Heart left ventricle (tissue), 16 donors: ENCODE results near the gene C2orf68. TPM values are rescaled to one million over a fixed set of nuclear protein-coding genes. Genes with fewer than 3 reads are reported as not detected.
A peak's percentile ranks its signal among the peaks of the same experiment; 100 is the strongest.

Experiments
- ATAC-seq, 4 donors: fragments of 200-7000 bp; cut with Tn5 transposase; one replicate each; pipeline ENCODE4 v1.9.1; 2020 to 2022; ENCODE audit warnings: moderate library complexity in 4 of 4, mild to moderate bottlenecking in 3 of 4, moderate number of reproducible peaks in 1 of 4
- DNase-seq, 5 donors: peaks; one replicate each; pipeline ENCODE4 v3.0.0-alpha.2; 2020
- H3K27ac ChIP-seq, 12 donors: fragments of 200-600 bp; sonication (generic) in 4 of 12; one replicate each; pipeline versions ENCODE4 v1.5.0 to v1.8.0; 2016 to 2022; ENCODE audit warnings: mild to moderate bottlenecking in 2 of 12
- H3K27me3 ChIP-seq, 9 donors: fragments of 200-600 bp; sonication (generic) in 2 of 9; one replicate each; pipeline versions ENCODE4 v1.5.1 to v1.8.0; 2016 to 2022; ENCODE audit warnings: mild to moderate bottlenecking in 3 of 9
- H3K36me3 ChIP-seq, 9 donors: fragments of 200-600 bp; sonication (generic) in 2 of 9; one replicate each; pipeline versions ENCODE4 v1.5.0 to v1.8.0; 2018 to 2022; ENCODE audit warnings: mild to moderate bottlenecking in 2 of 9
- H3K4me1 ChIP-seq, 12 donors: fragments of 200-600 bp; sonication (generic) in 4 of 12; one replicate each; pipeline versions ENCODE4 v1.5.0 to v1.8.0; 2016 to 2022; ENCODE audit warnings: mild to moderate bottlenecking in 3 of 12
- H3K4me3 ChIP-seq, 12 donors: fragments of 200-600 bp; sonication (generic) in 4 of 12; one replicate each; pipeline versions ENCODE4 v1.5.0 to v1.8.0; 2017 to 2022; ENCODE audit warnings: mild to moderate bottlenecking in 9 of 12, moderate library complexity in 4 of 12
- H3K9me3 ChIP-seq, 12 donors: fragments of 200-600 bp; sonication (generic) in 4 of 12; one replicate each; pipeline versions ENCODE4 v1.5.0 to v1.8.0; 2016 to 2022; ENCODE audit warnings: mild to moderate bottlenecking in 1 of 12
- CTCF ChIP-seq, 12 donors: fragments of 200-600 bp; sonication (generic) in 4 of 12; IDR thresholded peaks; one replicate each; pipeline versions ENCODE4 v1.5.0 to v1.8.0; 2018 to 2022; ENCODE audit warnings: antibody characterized with exemption in 12 of 12, mild to moderate bottlenecking in 5 of 12
- POLR2A ChIP-seq, 2 donors: fragments of 450-650 bp; IDR thresholded peaks; one replicate each; pipeline ENCODE4 v1.6.1; 2017; ENCODE audit warnings: antibody characterized with exemption in 2 of 2, mild to moderate bottlenecking in 2 of 2, moderate library complexity in 2 of 2
- WGBS, 4 donors: extraction: QIAGEN DNeasy Blood & Tissue Kit in 2 of 4; methylation state at CpG; one replicate each; pipeline versions ENCODE4 v1.1.5 to v1.1.7; 2013 to 2018; 5-methylcytosine and 5-hydroxymethylcytosine counted together
- intact Hi-C, 10 donors: fragments of 100-400 bp; cut with DNase I; formaldehyde crosslinking; loops; one replicate each; pipeline versions ENCODE4 v1.11.1 to v1.14.2; 2022
- polyA plus RNA-seq, 2 donors: library from polyadenylated mRNA; stranded (reverse); fragments of 200-250 nt; gene quantifications; one replicate each; pipeline ENCODE4 v1.2.3, GENCODE V29; 2013
- total RNA-seq, 9 donors: library from RNA; depleted of rRNA in 2 of 9; stranded (reverse); fragments of >200 nt in 2 of 9; fragmentation: NEBNext Ultra II Directional in 3 of 9; extraction: Animal tissue kit (Norgen Biotek cat#: 25700) in 3 of 9; gene quantifications; one replicate each; pipeline versions ENCODE4 v1.1.0 to v1.2.4, GENCODE V29; 2016 to 2023
- donor health status: ischemic (EF 13 %, LVEDD 7.1; RV severe dilation, severe dysfunction).
- donor health status: healthy with polysubstance abuse.
- donor health status: DM: no; HTN: yes; CAD: no.
- donor health status: DM: no; HTN: no; CAD: no.
- donor health status: ischemic (EF 25% LVEDD 6.9; RV normal size, moderate dysfunction).
- donor health status: ischemic (EF 25% LVEDD 5.7; RV mildly dilated, moderate dysfunction).
- donor health status: healthy.
- donor health status: DM: yes; HTN: yes; CAD: no.
- donor health status: ischemic (EF 35%, LVEDD 5.7; RV mildly dilated, moderate dysfunction).
- donor health status: nonischemic (EF 11% LVEDD 7.7; RV severe dilation, severe dysfunction).
- donor health status: DM: yes; HTN: yes; CAD: no.
- donor health status: PGD.
- donor health status: ischemic (EF 29% LVEDD 5.4; RV normal size, mild dysfunction).
- donor health status: nonischemic (EF 23%, LVEDD 6.1; RV moderate dilation, normal function).

Gene C2orf68
- total and polyA plus RNA-seq, 11 donors = 12.0 to 38.2 (median 29.1) TPM

DNA sequence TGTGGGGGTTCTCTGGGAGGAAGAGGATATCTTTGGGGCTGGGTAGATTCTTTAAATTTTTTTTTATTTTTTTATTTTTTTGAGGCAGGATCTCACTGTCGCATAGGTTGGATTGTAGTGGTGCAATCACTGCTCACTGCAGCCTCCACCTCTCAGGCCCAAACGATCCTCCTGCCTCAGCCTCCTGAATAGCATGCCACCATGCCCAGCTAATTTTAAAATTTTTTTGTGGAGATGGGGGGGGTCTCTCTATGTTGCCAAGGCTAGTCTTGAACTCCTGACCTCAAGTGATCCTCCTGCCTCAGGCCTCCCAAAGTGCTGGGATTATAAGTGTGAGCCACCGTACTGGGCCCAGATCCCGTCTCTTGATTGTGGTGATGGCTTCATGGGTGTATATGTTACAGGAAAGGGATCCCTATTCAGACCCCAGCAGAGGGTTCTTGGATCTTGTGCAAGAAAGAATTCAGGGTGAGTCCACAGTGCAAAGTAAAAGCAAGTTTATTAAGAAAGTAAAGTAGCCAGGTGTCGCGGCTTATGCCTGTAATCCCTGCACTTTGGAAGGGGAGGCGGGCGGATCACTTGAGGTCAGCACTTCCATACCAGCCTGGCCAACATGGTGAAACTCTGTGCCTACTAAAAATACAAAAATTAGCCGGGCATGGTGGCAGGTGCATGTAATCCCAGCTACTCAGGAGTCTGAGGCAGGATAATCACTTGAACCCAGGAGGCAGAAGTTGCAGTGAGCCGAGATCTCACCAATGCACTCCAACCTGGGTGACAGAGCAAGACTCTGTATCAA lies 2.0 kb upstream of the C2orf68 start:
- WGBS, 4 donors = 87 to 94% (median 90%) methylated on average over 10 of the region's 10 CpGs
- Histone ChIP-seq H3K27me3 (no peaks in the 10 kb centered on the region), H3K36me3 (peaks cover 0 to 23% (median 9%) of the 10 kb centered on the region in 9 donors), H3K4me1 (peaks cover 6 to 55% (median 29%) of the 10 kb centered on the region in 12 donors), H3K27ac (no peak overlapping the region), H3K9me3 (no peaks in the 10 kb centered on the region), H3K4me3 (no peak overlapping the region)
- ATAC-seq = no peak
- TF ChIP-seq POLR2A (IDR thresholded peaks at IDR 0.05) (no peak), CTCF (IDR thresholded peaks at IDR 0.05) (no peak)
- peak in 1 of 5 donors; percentile 14 for DNase-seq
- intact Hi-C loops = loop anchor here in 2 of 10 donors (5.0 kb wide), 1 partner anchor 52 kb away; the partner anchor contains the start of gene GGCX (in 2 of the 2)

DNA sequence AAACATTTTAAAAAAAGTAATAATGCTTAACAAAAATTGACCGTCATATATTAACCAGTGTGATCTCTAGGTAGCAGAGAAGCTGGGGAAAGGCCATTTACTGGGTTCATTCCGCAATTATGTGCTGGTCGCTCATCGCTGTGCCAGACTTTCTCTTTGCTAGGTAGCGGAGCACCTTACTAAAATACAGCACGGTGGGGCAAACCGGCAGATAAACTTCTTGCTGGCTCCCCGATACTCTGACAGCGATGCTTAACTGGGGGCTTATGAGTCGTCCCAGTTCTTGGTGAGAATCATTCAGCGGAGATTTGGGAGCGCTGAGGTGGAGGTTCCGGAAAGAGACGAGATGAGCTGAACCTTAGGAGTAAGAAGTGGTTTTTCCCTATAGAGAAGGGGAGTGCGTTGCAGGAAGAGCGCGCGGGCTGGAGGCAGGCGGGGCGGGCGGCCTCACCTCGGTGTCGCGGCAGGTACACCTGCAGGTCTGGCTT lies 605 bp downstream of the C2orf68 start:
- ATAC-seq (no peak), DNase-seq (peak in 1 of 5 donors; percentile 14)
- no peaks in the 10 kb centered on the region for H3K27me3 ChIP-seq
- no peaks in the 10 kb centered on the region for H3K9me3 ChIP-seq
- TF ChIP-seq CTCF (IDR thresholded peaks at IDR 0.05) (no peak), POLR2A (IDR thresholded peaks at IDR 0.05) (no peak)
- peaks cover 0 to 35% (median 15%) of the 10 kb centered on the region in 9 donors for H3K36me3 ChIP-seq
- H3K27ac ChIP-seq = peak overlapping the region; percentile 78 to 95 (median 88)
- intact Hi-C loops = loop anchor here in 2 of 10 donors (5.0 kb wide), 1 partner anchor 49 kb away; the partner anchor contains the start of gene GGCX (in 2 of the 2)
- 7 to 11% (median 8%) methylated on average over 24 of the region's 24 CpGs for WGBS, 4 donors
- peaks cover 2 to 60% (median 31%) of the 10 kb centered on the region in 12 donors for H3K4me1 ChIP-seq
- peak overlapping the region; percentile 79 to 99 (median 94) for H3K4me3 ChIP-seq

DNA sequence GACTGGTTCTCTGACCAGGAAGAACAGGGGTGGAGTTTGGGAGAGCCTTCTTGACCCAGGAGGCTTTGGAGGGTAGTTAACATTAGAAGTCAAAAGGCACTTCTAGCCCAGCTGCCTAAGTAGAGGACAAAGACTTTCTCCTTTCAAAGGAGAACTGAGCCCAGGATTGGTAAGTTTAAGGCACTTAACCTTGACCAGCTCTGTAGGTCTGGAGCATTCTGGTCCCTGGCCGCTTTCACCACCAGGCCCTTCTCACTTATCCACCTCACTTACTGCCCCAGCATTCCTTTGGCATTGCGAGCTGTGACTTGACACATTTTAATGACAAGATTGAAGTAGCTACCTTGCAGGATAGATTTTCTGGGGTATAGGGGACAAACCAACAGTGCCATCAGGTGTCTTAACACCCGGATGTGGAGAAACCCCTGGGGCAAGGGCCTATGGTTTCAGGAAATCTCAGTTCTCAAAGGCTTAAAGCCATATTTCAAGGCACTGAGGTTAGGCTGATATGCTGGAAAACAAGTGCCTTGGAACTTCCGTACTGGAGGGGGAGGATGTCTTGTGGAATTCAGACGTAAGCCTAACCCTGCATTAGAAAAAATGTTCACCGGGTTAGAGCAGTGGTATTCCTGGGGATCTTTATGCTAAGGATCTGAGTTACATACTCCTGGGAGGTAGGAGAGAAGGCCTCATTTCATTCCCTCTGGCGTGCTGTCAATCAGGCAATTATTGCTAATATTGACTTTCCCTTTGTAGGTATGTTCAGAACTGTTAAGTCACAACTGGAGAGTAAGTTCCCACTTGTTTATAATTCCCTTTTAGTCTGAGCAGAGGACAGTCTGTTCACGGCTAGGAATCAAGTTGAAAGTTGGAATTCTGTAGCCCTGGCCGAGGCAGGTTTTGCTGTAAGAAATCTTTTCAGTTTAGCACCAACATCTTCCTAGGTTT lies 4.3 kb downstream of the C2orf68 start:
- no peak overlapping the region for H3K4me3 ChIP-seq
- no peak for ATAC-seq

More for the DNA sequence above, 4.3 kb downstream of the C2orf68 start:
- 53 to 60% (median 58%) methylated on average over 9 of the region's 9 CpGs for WGBS, 4 donors
- intact Hi-C loops = loop anchor here in 1 of 10 donors (5.0 kb wide), 1 partner anchor 185 kb away; no protein-coding TSS in a partner anchor
- H3K27ac ChIP-seq = peak overlapping the region; percentile 34 to 90 (median 75)
- H3K9me3 ChIP-seq = no peaks in the 10 kb centered on the region
- DNase-seq = peak in 1 of 5 donors; percentile 32
- H3K4me1 ChIP-seq = peaks cover 2 to 85% (median 57%) of the 10 kb centered on the region in 12 donors
- H3K27me3 ChIP-seq = no peaks in the 10 kb centered on the region
- no peak for TF ChIP-seq POLR2A (IDR thresholded peaks at IDR 0.05)
- TF ChIP-seq CTCF (IDR thresholded peaks at IDR 0.05) = no peak
- H3K36me3 ChIP-seq = peaks cover 0 to 35% (median 15%) of the 10 kb centered on the region in 9 donors
